IPS DF 19.7 (cell line): ENCODE data around the gene RSPO3.

Experiments
- DNase-seq: peaks from one replicate; pipeline ENCODE4 v3.0.0-alpha.2; 2013; ENCODE audit warnings: low read depth, low spot score

RSPO3 gene

DNA sequence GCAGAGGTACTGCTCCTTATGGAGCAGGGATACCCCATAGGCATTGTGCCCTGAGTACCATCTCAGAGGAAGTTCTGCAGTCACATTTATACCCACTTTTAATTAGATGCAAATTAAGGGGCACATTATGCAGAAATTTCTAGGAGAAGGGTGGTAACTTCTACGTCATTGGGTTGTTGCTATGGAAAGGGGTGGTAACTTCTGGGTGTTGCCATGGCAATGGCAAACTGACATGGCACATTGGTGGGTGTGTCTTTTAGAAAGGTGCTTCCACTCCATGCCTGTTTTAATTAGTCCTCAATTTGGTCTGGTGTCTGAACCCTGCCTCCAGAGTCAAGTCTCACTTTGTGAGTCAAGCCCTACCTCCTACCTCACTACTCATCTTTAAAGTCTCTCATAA, 42.0 kb downstream of the RSPO3 start:
- no peak for DNase-seq

DNA sequence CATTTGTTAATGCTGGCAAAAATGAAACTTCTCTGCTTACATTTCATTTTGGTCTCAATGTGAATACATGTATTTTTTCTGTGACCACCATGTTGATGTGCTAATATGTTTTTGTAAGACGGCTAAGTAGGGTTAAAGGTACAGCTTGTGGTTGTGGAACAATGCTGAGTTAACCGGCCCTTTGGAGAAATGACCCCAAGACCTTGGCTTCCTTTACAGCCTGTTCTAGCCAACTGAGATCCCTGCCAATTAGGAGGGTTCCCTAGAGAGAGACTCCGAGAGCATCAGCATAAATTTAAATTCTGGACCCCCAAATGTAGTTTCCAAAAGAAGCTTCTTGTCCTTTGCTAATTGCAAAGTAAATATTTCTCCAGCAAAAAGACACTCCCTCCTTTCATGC, 44.4 kb downstream of the RSPO3 start:
- DNase-seq = no peak

GRCh38 chr6:127164036-127164435, 45.6 kb downstream of the RSPO3 start:
- no peak for DNase-seq

GRCh38 chr6:127164565-127164964, 46.1 kb downstream of the RSPO3 start:
- DNase-seq = no peak

GRCh38 chr6:127173156-127173940, 54.9 kb downstream of the RSPO3 start:
- no peak for DNase-seq

DNA sequence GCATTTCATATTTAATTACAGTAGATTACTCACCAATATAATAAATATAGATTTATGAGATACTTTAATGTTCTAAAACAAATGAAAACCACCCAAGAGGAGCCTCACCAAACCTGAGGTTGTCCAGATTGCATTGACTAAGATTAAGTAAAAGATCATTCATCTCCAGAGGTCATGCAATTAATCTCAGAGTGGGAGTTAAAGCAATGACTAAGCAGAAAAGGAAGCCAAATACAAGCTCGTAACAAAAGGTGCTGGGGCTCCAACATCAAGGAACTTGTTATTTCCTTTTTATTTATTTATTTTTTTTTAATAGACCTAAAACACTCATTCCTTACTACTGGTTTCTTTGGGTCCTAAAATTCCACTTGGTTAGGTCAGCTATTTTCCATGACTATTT, 57.7 kb downstream of the RSPO3 start:
- DNase-seq = no peak

DNA sequence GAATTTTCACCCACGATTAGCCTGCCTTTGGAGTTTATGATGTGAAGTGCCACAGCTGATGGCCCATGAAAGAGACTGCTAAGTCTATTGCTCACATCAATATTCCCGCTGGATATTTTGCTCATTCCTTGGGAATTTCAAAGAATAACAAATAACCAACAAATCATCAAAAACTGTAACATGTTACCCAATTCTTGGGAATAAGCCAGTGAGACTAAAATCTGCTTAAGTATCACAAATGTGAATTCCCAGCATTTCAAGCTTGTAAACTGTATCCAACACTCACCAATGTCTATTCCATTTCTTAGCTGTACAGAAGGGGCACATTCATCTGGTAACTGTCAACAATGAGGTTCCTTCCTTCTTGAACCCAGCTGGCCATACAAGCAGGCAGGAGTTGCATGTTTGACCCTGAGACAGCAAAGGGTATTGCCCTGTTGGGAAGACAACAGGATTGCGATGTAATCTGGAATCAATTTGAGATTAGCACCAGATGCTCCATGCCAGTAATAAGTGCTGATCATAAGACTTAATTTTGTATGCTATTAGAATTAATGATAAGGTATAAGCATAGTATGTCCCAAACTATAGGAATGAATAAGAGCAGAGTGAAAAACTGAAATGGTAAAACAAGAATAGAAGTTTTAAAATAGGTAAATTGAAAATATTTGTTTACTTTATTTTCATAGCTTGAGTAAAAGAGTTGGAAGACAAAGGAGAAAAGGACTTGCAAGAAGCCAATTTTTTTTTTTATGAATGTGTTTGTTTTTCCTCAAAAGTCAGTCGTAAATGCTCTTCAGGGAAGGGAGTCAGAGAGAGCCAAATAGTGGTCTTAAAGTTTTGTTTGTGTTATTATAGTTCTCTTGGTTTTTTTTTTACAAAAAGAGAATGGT, 58.8 kb downstream of the RSPO3 start:
- no peak for DNase-seq

- no peak for DNase-seq
Observed at GRCh38 chr6:127177923-127178231, 59.4 kb downstream of the RSPO3 start.

DNA sequence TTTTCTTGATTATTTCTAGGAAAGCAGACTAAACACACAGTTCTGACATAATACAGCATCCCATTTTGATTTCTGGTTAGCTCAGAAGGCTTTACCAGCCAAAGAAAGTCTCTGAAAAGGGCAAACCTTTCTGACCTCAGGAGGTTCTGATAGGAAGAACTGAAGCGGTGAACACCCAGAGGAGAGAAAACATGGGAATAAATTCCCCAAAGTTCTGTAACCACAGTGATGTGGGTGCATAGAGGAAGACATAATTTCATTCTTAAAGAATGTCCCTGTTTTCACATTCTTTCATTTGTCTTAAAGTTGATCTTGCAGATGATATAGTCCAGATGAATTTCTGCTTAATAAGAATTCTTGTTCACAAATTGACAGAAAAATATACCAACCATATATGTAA, 60.3 kb downstream of the RSPO3 start:
- no peak for DNase-seq

- no peak for DNase-seq
Observed at GRCh38 chr6:127180426-127180825, 62.0 kb downstream of the RSPO3 start.

DNA sequence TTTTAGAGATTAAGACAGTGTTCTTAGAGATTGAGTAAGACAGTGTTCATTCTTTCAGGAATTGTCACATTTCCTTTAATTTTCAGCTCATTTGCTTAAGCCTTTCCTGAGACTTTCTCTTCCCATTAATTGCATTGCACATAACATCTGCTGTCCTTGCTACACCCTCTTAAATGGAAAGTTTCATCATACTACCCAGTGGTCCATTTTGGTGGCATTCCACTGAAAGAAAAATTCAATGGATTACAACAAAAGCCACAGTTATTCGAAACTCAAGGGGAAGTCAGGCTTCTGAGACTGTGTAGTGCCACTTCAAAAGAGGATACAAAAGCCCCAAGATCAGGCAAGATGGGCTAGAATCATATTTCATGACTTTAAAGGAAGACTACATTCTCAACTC, 64.0 kb downstream of the RSPO3 start:
- no peak for DNase-seq

- no peak for DNase-seq
Observed at GRCh38 chr6:127185437-127185995, 67.0 kb downstream of the RSPO3 start.

DNA sequence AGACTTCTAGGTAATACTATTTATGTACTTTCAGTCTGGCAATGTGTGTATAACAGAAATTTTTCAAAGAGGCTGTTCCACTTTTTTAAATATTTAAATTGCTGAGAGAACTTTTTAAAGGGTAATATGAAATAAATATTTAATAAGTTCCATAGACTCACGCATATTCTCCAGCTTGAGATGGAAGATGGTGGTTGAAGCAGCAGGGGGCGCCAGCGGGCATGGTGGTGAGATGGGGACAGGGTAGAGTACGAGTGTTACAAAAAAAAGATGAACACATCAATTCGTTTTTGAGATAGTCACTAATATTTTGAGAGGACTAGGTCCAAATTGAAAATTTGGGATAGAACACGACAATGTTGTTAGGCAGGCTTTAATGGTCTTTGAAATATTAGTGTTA, 68.4 kb downstream of the RSPO3 start:
- DNase-seq = no peak

GRCh38 chr6:127188744-127189143, 70.3 kb downstream of the RSPO3 start:
- DNase-seq = no peak

DNA sequence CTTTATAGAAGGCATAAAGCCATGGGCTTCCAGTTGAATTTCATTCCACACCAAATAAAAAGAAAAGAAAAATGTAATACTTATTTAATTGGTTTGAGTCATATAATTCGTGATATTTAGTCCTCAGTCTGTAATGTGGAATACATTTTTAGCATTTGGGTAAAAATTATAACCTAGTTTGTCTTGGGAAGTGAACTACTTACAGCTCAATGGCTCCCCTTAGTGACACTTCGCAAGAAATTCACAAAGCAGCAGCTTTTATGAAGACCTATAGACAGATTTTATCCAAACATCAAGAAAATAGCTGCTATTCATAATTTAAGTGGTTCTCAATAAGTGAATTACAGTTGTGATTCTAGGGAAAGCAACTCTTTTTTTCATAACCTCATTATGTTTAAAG, 72.1 kb downstream of the RSPO3 start:
- DNase-seq = no peak

DNA sequence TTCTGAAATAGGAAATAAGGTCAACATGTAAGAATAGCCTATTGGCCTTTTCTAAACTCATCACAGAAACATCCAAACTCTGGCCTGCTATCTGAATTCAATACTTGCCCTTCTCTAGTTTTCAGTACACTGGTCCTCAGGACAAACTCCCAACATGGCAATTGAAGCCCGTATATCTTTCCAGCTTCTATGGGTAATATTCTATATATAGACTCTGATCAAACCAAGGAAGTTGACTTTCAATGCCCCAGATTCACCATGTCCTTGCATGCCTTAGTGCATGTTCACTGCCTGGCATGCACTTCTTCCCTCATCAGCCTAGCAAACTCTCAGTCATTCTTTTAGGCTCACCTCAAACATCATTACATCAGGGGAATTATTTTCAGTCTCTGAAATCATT, 73.2 kb downstream of the RSPO3 start:
- DNase-seq = no peak

- DNase-seq = no peak
Observed at GRCh38 chr6:127192911-127193541, 74.6 kb downstream of the RSPO3 start.

DNA sequence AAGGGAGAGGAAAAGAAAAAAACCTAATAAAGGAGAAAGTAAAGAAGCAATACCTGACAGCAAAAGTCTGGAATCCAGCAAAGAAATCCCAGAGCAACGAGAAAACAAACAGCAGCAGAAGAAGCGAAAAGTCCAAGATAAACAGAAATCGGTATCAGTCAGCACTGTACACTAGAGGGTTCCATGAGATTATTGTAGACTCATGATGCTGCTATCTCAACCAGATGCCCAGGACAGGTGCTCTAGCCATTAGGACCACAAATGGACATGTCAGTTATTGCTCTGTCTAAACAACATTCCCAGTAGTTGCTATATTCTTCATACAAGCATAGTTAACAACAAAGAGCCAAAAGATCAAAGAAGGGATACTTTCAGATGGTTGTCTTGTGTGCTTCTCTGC, 77.4 kb downstream of the RSPO3 start:
- DNase-seq = no peak

GRCh38 chr6:127198549-127198948, 80.1 kb downstream of the RSPO3 start:
- no peak for DNase-seq

DNA sequence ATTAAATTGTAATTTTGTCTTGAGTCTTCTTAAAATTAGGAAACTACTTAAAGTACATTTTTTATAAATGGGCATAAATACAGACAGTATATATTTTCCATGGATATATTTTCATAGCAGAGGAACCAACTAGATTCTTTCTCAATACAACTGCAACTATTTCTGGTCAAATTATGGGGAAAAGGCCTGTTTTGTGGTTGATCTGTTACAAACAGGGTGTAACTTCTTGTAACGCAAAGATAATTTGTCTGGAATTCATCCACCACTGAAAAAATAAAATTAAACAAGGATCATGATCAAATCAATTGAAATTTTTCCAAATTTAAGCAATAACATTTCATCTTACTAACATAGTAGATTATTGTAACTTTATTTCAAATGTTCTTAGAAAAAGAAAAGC, 81.0 kb downstream of the RSPO3 start:
- DNase-seq = no peak

- no peak for DNase-seq
Observed at GRCh38 chr6:127200114-127200513, 81.6 kb downstream of the RSPO3 start.

DNA sequence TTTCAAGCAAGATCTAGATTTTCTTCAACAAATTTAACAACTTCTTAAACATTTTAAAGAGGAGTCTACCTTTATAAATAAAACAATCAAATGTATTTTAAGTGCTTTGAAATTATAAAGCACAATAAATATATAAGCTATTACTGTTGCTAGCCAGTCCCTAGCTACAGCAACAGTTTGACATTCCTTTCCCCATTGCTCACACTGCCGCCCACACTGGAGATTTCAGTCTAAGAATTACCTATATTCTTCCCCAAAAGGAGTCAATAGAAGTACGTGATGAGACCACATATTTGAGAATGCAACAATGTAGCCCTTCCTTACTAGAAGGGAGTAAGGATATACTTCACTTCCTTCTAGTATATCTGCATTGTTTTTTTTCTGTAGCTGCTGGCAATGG, 82.8 kb downstream of the RSPO3 start:
- DNase-seq = no peak
